Stimulated activated CD8-positive, alpha-beta memory T cell treated with anti-CD3 and anti-CD28 coated beads, Interleukin-4, amount 100 ng/mL, for 24 hours (primary cell): ENCODE measurements around the gene MLN.

ENCODE experiments used
- DNase-seq: peaks from one replicate; pipeline ENCODE4 v3.0.0-alpha.2; 2020; ENCODE audit warnings: low read depth

Gene MLN

GRCh38 chr6:33788694-33789549, 14.9 kb downstream of the MLN start, which contains the start of gene LEMD2:
Gene LEMD2 (minus strand): TSS chr6:33789130. CDS start chr6:33789116, 14 bp downstream.
- DNase-seq, result peak; percentile 88

- DNase-seq, result peak; percentile 54
Measured at GRCh38 chr6:33787954-33788693, 15.7 kb downstream of the MLN start.

GRCh38 chr6:33787346-33787953, 16.4 kb downstream of the MLN start:
- no peak for DNase-seq

GRCh38 chr6:33786736-33787135, 17.1 kb downstream of the MLN start:
- DNase-seq, result no peak

- DNase-seq, result no peak
Measured at GRCh38 chr6:33785778-33786177, 18.0 kb downstream of the MLN start.

GRCh38 chr6:33784787-33785186, 19.0 kb downstream of the MLN start:
- no peak for DNase-seq

- DNase-seq, result no peak
Measured at GRCh38 chr6:33783781-33784520, 19.9 kb downstream of the MLN start.

GRCh38 chr6:33782561-33782960, 21.2 kb downstream of the MLN start:
- no peak for DNase-seq

GRCh38 chr6:33781131-33781975, 22.4 kb downstream of the MLN start:
- DNase-seq, result no peak

- no peak for DNase-seq
Measured at GRCh38 chr6:33779895-33780294, 23.9 kb downstream of the MLN start.

GRCh38 chr6:33779290-33779689, 24.5 kb downstream of the MLN start:
- DNase-seq, result no peak

- no peak for DNase-seq
Measured at GRCh38 chr6:33778444-33779121, 25.2 kb downstream of the MLN start.

- DNase-seq, result no peak
Measured at GRCh38 chr6:33777398-33778388, 26.1 kb downstream of the MLN start.

- no peak for DNase-seq
Measured at GRCh38 chr6:33776764-33777163, 27.0 kb downstream of the MLN start.

GRCh38 chr6:33776186-33776585, 27.6 kb downstream of the MLN start:
- DNase-seq, result no peak

- no peak for DNase-seq
Measured at GRCh38 chr6:33774774-33775173, 29.0 kb downstream of the MLN start.

- no peak for DNase-seq
Measured at GRCh38 chr6:33772902-33773472, 30.8 kb downstream of the MLN start.

GRCh38 chr6:33772082-33772830, 31.5 kb downstream of the MLN start:
- DNase-seq, result no peak
